GM10847 (cell line): ENCODE measurements around the gene RERE.

Source experiments
- POLR2A ChIP-seq: IDR thresholded peaks from 2 replicates; pipeline ENCODE4 v1.6.1; 2011; ENCODE audit not compliant: insufficient read length; ENCODE audit errors: extremely low read depth

RERE gene

DNA sequence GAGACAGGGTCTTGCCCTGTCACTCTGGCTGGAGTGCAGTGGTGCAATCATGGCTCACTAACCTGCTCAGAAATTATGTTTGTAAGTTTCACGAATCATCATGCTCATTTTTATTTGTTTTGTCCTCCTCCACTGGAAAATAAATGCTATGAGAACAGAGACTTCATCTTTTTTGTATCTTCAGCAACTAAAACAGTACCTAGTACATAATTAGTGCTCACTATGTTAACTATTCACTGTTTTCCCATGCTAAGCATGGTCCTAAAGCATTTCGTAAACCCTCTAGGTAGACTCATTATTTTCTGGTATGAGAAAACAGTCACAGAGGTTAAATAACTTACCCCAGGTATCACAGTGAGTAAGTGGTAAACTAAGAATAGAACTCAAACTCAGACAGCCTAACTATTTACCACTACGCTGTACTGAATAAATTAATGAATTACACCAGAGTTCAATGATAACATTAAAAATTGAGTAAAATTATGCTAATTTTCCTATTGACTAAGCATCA lies 118.4 kb downstream of the RERE start:
- no peak for TF ChIP-seq POLR2A

DNA sequence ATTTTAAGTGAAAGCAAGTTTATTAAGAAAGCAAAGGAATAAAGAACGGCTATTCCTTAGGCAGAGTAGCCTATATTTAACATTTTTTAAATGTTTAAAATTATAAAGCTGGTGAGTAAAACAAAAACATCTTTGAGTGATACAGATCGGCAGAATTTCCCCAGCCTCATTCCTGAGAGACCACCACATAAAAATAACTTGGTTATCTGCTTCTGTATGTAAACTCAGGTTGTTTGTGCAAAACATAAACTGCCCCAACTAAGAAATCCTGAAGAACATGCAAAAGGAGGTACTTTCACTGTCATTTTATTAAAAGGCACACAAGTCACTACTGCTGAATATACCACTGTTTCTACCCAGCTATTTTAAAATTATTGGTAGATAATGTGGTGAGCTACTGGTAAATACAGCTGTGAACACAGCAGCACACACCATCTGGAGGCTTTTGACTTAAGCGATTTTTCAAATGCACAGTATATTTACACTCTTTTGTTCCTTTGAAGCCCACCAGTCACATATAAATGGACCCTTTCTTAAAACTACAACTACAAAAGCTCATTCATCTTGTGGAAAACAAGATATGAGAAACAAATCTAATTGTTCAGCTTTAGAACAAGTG lies 119.3 kb downstream of the RERE start:
- TF ChIP-seq POLR2A: no peak

DNA sequence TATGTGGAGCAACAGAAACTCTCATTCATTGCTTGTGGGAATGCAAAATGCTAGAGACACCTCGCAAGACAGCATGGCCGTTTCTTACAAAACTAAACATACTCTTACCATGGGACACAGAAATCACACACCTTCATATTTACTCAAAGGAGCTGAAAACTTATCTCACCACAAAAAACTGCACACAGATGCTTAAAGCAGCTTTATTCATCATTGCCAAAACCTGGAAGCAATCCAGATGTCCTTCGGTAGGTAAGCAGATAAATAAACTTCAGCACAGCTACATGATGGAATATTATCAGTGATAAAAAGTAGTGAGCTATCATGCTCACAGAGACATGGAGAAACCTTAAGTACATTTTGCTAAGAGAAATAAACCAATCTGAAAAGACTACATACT lies 124.3 kb downstream of the RERE start:
- TF ChIP-seq POLR2A: no peak

DNA sequence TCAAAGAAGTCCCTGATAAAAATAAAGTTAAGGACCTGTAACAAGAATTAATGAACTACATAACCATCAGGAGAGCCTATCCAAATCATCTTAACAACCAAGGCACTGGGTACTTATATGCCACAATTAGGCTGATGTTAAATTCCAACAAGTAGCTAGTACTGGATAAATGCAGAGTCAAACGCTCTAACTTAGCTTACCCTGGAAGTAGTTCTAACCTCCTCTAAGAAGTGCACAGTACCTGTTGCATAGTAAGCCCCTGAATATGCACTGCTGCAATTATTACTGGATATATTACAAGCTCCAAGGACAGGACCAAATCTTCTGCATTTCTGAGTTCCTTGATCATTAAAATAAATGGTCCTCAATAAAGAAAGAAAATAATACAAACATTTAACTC lies 125.8 kb downstream of the RERE start:
- TF ChIP-seq POLR2A: no peak

DNA sequence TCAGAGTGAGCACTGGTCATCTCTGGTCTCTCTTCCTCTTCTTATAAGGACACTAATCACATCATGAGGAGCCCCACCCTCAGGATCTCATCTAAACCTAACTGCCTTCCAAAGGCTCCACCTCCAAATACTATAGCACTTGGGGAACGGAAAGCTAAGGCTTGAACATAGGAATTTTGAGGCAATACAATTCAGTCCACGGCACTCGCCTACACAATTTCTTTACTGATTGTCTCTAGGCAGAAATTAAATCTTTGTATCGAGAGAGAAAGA lies 127.3 kb downstream of the RERE start:
- TF ChIP-seq POLR2A: no peak

DNA sequence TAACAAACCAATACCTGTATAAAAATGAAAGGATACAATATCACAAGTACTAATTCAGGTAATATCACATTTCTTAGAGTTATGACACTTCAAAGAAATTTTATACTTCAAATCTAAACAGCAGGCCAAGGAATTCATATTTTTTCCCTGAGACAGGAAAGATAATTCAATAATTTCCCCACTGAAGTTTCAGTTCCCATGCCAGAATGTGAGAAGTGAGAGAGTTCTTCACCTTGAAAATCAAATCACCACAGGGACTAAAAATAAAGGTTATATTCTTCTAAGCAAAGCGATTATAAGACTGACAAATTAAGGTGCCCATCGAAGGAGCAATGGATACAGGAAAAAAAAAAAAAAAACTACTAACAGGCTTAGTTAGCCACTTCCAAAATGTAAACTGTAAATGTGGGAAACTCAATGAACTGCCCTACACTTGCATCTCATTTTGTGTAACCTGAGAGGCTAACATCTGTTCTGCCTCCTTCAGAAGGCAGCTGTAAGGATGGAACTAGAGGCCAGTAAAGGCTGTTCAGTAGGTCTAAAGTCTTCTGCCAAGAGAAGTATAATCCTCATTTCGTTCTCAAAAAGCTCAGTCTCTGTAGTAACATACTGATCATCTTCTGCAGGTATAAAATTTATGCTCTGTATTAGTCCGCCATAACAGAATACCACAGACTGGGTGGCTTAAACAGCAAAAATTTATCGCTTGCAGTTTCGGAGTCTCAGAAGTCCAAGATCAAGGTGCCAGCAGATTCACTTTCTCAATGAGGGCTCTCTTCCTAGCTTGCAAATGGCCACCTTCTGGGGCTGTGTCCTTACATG lies 127.8 kb downstream of the RERE start:
- no peak for TF ChIP-seq POLR2A

DNA sequence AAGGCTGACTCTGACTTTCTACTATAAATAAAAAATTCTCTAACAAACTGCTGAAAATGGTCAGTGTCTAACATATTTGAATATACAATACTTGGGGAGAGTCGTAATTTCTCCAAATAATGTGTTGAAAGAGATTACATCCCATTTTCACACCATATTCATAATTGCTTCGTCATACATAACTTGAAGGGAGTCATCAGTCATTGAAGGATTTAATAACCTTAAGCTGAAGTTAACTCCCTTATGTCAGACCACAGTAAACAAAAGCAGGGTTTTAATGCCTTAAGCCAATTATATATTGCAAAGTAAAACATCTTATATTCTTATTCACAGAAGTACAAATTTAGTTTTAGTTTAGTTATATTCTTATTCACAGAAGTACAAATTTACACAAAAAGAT lies 129.9 kb downstream of the RERE start:
- no peak for TF ChIP-seq POLR2A

DNA sequence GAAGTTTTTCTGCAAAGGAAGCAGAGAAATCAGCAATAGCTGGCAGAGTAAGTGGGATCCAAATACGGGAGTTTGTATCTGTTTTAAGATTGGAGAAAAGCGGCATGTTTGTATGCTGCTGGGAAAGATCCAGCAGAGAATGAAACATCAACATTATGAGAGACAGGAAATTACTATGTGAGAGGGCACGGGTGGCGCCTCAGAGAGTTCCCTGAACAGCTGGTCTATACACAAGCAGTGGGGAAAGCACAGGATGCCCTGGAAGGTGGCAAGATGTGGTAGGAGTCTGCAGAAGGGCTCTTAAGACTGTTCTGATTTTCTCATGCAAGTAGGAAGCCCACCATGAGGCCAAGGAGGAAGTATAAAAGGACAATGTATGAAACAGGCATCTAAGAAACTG lies 130.4 kb downstream of the RERE start:
- no peak for TF ChIP-seq POLR2A

DNA sequence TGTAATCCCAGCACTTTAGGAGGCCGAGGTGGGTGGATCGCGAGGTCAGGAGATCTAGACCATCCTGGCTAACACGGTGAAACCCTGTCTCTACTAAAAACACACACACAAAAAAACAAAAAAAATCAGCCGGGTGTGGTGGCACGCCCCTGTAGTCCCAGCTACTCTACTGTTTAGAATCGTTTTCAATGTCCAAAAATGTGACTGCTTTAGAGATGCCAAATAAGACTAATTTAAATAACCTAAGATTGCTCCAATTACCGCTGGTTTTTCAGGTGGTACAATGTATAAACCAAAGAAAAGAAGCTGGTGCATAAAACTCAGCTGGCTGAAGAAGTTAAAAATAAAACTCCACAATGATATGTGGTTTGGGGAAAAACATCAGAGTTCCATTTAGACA lies 132.0 kb downstream of the RERE start:
- no peak for TF ChIP-seq POLR2A

DNA sequence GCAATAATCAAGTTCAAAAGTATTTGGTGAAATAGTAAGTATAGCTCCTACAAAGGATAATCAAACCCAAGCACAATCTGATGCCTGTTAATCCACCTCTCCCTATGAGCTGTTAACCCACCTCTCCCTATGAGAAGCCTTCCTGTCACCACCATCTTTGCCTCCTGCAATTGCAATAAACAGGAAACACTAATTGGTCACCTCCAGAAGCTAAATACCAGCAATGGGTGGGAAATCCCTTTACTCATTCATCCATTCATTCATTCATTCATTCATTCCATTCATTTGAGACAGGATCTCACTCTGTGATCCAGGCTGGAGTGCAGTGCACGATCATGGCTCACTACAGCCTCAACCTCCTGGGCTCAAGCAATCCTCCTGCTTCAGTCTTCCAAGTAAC lies 132.8 kb downstream of the RERE start:
- TF ChIP-seq POLR2A: no peak

DNA sequence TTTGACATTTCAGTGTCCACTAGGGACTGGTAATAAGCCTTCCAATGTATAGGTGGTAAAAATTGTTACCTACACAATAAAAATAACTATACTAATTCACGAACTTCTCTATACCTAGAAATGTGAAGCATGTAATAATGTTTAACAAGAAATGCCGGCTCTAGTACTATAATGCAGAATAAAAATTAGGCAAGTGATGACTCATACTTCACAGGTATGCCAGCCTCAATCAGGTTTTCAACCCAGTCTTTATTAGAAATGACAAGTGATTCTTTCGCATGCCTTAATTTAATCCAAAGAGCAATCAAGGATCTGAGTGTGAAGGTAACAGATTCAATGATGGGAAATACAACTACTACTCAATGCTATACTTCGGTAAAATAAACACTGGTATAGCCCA lies 134.9 kb downstream of the RERE start:
- no peak for TF ChIP-seq POLR2A

DNA sequence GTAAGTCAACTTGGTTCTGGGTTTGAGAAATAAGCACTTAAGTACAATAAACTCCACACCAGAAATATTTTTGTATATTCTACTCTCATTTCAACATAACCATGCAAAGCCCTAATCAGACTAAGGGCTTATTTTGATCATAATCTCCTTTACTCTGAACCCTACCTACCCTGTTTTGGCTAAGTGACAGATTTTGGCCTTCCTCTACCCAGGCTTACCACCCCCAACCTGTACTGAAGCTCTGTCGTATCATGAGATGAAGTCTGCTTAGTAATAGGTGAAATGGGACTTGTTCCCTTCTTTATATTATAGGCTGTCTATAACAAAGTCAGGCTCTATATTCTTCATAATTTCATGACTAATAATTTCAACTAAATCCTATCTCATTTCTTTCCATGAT lies 135.5 kb downstream of the RERE start:
- no peak for TF ChIP-seq POLR2A

DNA sequence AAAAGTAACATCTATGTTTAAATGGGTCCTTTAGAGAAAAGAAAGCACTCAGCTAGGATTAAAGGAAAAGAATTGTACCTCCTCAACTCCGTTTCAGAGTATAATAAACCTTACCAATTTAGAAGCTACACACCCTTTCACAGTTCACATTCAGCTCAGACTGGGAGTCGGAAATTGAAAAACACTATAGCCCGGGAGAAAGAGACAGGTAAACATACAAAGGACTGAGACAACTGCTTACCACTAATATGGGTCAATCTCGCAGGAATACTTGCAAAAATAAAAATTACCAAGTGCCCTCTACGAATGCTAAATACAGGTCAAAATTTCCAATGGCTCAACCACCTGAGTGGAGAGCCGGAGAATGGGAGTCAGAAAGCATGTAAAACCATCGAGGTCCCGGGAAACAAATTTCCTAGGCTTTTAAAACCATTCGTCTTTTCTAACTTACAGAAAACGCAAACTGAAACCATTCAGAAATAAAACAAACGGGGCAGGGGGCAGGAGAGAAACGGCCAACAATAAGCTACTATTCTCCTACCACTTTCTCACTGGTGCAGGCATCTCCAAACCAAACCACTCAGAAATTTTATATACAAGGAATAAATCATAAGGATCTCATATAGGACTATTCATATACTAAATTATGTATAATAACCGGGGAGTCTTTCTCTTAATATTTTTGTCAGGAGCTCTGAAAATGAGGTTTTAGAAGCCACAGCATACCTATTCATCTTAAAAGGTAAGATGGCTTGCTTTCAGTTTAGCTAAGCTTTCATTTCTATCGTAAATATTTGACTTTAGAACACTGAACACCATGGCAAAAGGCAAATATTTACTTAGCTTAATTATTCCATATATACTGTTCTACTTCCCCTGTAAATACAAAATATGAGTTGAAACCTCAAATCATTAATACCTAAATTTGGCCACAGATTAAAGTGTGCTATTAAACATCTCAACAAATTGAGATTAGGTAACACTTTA lies 136.5 kb downstream of the RERE start:
- TF ChIP-seq POLR2A: no peak

DNA sequence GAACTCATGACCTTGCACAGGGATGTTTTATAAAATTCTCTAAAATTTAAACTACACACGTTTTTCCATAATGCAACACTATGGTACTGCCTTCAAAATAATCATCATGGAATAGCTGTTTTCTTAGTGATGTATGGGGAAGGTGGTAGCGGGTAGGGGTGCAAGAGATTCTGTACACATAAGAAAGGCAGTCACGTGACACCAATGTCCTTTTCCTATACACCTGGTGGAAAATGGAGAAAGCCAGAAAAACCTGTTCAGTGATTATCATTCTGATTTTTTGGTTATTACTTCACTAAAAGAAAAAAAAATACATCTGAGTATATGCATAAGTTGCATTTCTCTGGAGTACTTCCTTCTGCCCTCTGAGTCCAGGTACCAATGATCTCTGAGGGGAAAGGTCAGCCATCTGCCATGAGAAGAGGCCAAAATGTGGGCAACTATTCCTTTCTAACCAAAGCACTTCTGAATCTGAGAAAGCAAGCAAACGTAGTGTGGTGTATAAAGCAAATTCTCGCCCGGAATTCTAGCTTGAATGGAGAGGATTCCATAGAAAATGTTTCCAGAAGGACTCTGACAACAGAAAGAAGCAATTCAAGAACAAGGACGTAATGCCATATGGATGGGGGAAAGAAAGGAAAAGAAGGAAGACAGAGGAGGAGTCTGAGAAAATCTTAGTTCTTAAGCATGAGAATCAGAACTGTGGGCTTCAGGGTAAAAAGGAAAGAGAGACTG lies 137.3 kb downstream of the RERE start:
- TF ChIP-seq POLR2A: no peak

DNA sequence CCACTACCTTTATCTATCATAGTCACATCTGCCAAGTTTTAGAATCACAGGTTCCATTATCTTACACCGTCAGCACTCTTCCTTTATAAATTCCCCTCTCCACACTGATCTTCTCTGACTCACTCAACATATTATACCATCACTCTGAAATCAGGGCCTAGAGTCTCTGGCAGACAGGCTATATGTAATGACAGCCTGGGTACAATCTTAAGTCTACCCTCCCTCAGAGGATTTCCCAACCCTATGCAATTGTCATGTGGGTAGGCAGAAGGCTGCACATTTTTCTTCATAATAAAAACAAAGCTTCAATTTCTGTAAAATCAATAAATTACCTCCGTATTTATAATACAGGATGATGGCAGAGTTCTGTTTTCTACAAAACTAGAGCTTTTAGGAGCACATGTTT lies 138.0 kb downstream of the RERE start:
- no peak for TF ChIP-seq POLR2A

DNA sequence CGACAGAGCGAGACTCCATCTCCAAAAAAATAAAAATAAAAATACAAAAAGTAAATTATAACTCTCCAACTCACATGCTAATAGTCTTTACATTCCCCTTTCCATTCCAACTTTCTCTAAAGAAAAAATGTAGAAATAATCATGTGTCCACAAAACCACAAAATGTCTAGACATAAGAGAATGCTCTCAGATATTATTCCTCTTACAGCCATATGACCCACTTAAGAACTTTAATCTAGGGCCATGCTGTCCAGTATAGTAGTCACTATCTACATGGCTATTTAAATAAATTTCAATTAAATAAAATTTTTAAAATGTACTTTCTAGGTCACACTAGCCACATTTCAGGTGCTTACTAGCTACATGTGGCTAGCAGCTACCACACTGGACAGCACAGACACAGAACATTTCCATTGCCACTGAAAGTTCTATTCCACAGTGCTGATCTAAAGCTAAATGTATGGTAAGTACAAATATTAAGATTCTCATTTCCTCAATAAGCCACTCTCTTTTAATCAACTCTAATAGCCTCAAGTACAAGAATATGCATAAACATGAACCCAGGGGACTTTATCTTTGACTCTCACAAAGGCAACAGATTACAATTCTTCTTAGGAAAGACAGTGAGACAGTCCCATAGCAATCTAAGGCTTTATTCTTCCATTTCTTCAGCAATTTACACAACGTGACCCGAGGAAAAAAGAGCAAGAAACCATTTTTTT lies 138.6 kb downstream of the RERE start:
- TF ChIP-seq POLR2A: no peak
